ENCODE data around the gene GSE1.

- TF ChIP-seq POLR2A (IDR thresholded peaks at IDR 0.05): no peak
- no peak for TF ChIP-seq CTCF (IDR thresholded peaks at IDR 0.05)
Observed at GRCh38 chr16:85698459-85698891, 85.4 kb downstream of the GSE1 start.

Data from right lobe of liver (tissue), 4 donors.